Breast epithelium (tissue), 4 donors: ENCODE data around the gene SLCO4C1. TPM values are rescaled to one million over a fixed set of nuclear protein-coding genes. Genes with fewer than 3 reads are reported as not detected.

ENCODE experiments used
- DNase-seq, 2 donors: peaks; one replicate each; pipeline ENCODE4 v3.0.0-alpha.2; 2019; ENCODE audit warnings: low spot score in 2 of 2
- H3K27ac ChIP-seq, 2 donors: fragments of 200-600 bp; sonication (generic) in 1 of 2; one replicate each; pipeline ENCODE4 v1.5.1; 2016 to 2019; ENCODE audit warnings: mild to moderate bottlenecking in 1 of 2
- H3K27me3 ChIP-seq, 2 donors: fragments of 200-600 bp; sonication (generic) in 1 of 2; one replicate each; pipeline versions ENCODE4 v1.5.1 to v1.6.0; 2017 to 2019; ENCODE audit warnings: control low read depth in 1 of 2, mild to moderate bottlenecking in 1 of 2
- H3K36me3 ChIP-seq: fragments of 200-600 bp; one replicate; pipeline ENCODE4 v1.5.1; 2019
- H3K4me1 ChIP-seq, 2 donors: fragments of 200-600 bp; sonication (generic); one replicate each; pipeline ENCODE4 v1.5.1; 2016 to 2019; ENCODE audit warnings: control low read depth in 1 of 2
- H3K4me3 ChIP-seq, 3 donors: fragments of 200-600 bp; sonication (generic); 1 replicate in 2 of 3; 2 replicates in 1 of 3; pipeline ENCODE4 v1.5.1; 2016 to 2019; ENCODE audit warnings: mild to moderate bottlenecking in 3 of 3, moderate library complexity in 2 of 3
- H3K9me3 ChIP-seq, 2 donors: fragments of 200-600 bp; sonication (generic) in 1 of 2; one replicate each; pipeline ENCODE4 v1.5.1; 2016 to 2019; ENCODE audit warnings: control low read depth in 1 of 2
- CTCF ChIP-seq, 3 donors: fragments of 450-650 bp; IDR thresholded peaks; one replicate each; pipeline ENCODE4 v1.5.1; 2016 to 2017; ENCODE audit warnings: antibody characterized with exemption in 3 of 3, mild to moderate bottlenecking in 3 of 3, moderate library complexity in 3 of 3
- POLR2A ChIP-seq: fragments of 450-650 bp; IDR thresholded peaks from one replicate; pipeline ENCODE4 v1.6.1; 2016; ENCODE audit warnings: antibody characterized with exemption, mild to moderate bottlenecking, moderate library complexity
- POLR2AphosphoS5 ChIP-seq, 3 donors: sonication (generic); formaldehyde crosslinking; IDR thresholded peaks; one replicate each; pipeline ENCODE4 v1.6.1; 2017; ENCODE audit warnings: antibody characterized with exemption in 3 of 3
- intact Hi-C: fragments of 100-400 bp; cut with DNase I; formaldehyde crosslinking; loops from one replicate; pipeline ENCODE4 v1.15.1; 2023; ENCODE audit warnings: low total_unique reads
- total RNA-seq, 3 donors: library from RNA; depleted of rRNA; stranded (reverse); fragments of >200 nt; gene quantifications; one replicate each; pipeline ENCODE4 v1.1.0, GENCODE V29; 2016

Gene SLCO4C1
- total RNA-seq, 3 donors from 2014 or later, result 0.66 to 0.73 TPM; not detected in 1

DNA sequence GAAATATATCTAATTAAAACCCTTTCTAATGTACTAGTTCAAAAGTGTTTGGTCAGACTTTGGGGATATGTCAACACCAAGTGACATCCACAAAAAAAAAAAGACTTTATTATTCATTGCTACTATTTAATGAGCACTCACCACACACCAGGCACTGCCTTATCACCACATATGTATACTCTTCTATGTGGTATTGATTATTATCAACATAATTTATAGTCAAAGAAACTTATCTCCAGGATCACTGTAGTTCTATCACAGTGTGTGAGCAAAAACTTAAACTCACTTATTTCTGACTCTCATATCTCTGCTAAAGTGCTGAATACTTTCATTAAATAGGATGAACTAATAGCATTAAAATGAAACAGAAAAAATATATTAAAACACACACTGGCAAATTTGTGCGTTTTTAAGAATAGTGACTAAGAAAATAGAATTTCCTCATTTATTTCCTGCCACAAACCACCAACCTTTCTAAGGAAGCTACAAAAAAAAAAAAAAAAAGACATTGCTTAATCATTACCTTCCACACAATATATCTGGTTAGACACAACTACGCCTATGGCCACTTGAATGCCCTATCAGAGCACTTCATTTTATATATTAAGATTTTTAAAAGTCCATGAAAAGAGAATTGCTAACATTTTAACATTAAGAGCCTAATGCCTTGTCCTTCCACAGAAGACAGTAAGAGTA, 12.8 kb downstream of the SLCO4C1 start:
- TF ChIP-seq CTCF (IDR thresholded peaks at IDR 0.05), result no peak
- no peak for TF ChIP-seq POLR2AphosphoS5 (IDR thresholded peaks at IDR 0.05)
- no peak for TF ChIP-seq POLR2A
- Histone ChIP-seq H3K4me3 (no peak overlapping the region), H3K36me3 (no peaks in the 10 kb centered on the region), H3K4me1 (no peaks in the 10 kb centered on the region), H3K9me3 (no peaks in the 10 kb centered on the region), H3K27ac (no peak overlapping the region), H3K27me3 (no peaks in the 10 kb centered on the region)
- intact Hi-C loops, result no loop called here
- no peak for DNase-seq

- H3K27ac ChIP-seq, result no peak overlapping the region
- intact Hi-C loops, result no loop called here
- no peak overlapping the region for H3K4me3 ChIP-seq
- no peak for DNase-seq
- H3K36me3 ChIP-seq, result no peaks in the 10 kb centered on the region
- H3K4me1 ChIP-seq, result no peaks in the 10 kb centered on the region
- no peaks in the 10 kb centered on the region for H3K27me3 ChIP-seq
- no peak for TF ChIP-seq POLR2AphosphoS5 (IDR thresholded peaks at IDR 0.05)
- no peak for TF ChIP-seq POLR2A
- no peak for TF ChIP-seq CTCF (IDR thresholded peaks at IDR 0.05)
- no peaks in the 10 kb centered on the region for H3K9me3 ChIP-seq
Observed at GRCh38 chr5:102279711-102280110, 16.4 kb downstream of the SLCO4C1 start.

DNA sequence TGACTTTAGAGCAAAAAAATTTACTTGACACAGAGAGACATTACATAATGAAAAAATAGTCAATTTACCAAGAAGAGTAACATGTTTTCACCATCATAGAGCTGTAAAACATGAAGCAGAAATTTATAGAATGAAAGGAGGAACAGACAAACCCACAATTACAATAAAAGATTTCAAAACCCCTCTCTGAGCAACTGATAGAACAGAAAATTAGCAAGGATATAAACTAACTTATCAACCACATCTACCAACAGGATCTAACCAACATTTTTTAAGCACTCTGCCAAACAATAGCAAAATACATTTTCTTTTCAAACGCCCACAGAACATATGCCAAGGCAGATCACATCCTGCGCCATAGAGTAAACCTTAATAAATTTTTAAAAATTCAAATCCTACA, 17.9 kb downstream of the SLCO4C1 start:
- intact Hi-C loops, result no loop called here
- DNase-seq, result no peak
- Histone ChIP-seq H3K4me3 (no peak overlapping the region), H3K4me1 (no peaks in the 10 kb centered on the region), H3K36me3 (no peaks in the 10 kb centered on the region), H3K27me3 (no peaks in the 10 kb centered on the region), H3K9me3 (no peaks in the 10 kb centered on the region), H3K27ac (no peak overlapping the region)
- TF ChIP-seq POLR2A, result no peak

DNA sequence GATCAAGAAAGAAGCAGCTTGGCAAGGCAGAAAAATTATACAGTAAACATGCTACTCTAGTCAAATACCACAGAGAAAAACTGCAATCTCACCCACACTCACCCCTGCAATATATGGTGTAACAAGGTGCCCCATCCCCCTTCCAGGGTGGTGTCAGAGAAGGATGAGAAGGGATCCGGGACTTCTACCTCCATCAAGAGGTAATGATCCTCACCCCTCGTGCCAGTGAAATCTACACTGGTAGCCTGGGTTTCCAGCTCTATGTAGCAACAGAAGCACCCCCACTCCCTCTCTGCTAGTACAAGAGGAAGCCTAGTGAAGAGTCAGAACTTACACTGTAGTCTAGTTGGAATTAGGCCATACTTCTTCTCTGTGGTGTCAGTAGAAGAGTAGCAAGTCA, 18.9 kb downstream of the SLCO4C1 start:
- DNase-seq, result no peak
- Histone ChIP-seq H3K36me3 (no peaks in the 10 kb centered on the region), H3K4me3 (no peak overlapping the region), H3K27me3 (no peaks in the 10 kb centered on the region), H3K4me1 (no peaks in the 10 kb centered on the region), H3K27ac (no peak overlapping the region), H3K9me3 (no peaks in the 10 kb centered on the region)
- TF ChIP-seq POLR2A, result no peak
- intact Hi-C loops, result no loop called here

DNA sequence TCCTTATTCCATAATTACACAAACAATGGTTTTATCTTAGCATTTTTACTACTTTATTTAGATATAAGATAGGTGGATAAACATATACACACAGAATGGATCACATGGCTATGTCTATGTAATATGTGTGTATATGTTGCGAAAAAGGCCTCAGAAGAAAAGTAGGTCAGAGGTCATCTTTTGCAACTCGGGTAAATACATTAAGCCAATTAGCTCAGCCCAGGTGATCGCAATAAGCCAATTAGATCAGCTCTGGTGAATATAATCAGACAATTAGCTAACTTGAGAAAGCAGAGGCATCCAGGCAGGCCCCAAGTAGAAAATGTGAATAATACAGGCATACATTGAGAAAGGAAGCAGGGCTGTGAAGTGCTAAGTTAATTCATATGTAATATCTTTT, 24.3 kb downstream of the SLCO4C1 start:
- DNase-seq, result no peak
- no peak for TF ChIP-seq CTCF (IDR thresholded peaks at IDR 0.05)
- no peak for TF ChIP-seq POLR2AphosphoS5 (IDR thresholded peaks at IDR 0.05)
- TF ChIP-seq POLR2A, result no peak
- no peak overlapping the region for H3K4me3 ChIP-seq
- H3K27me3 ChIP-seq, result no peaks in the 10 kb centered on the region
- no peaks in the 10 kb centered on the region for H3K4me1 ChIP-seq
- H3K36me3 ChIP-seq, result no peaks in the 10 kb centered on the region
- intact Hi-C loops, result no loop called here
- H3K27ac ChIP-seq, result no peak overlapping the region
- peaks cover 2 to 12% of the 10 kb centered on the region in 2 donors for H3K9me3 ChIP-seq

DNA sequence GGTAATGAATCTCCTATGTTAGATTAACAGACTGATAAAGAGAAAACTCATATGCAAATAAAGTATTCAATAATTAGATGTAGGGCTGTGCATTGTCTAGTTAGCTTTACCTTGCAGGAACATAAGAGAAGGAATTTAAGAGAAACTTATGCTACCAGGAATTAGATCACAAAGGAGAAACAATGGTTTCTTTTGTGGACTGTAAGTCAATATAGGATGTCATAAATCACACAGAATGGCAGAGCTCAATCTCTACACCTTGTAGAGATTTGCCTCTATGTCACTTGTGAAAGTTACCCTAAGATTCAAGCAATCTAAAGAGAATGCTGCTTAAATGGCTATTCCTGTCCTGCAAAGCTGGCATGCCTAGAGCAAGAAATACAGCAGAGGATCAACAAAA, 26.0 kb downstream of the SLCO4C1 start:
- Histone ChIP-seq H3K36me3 (no peaks in the 10 kb centered on the region), H3K4me3 (no peak overlapping the region), H3K27me3 (no peaks in the 10 kb centered on the region), H3K27ac (no peak overlapping the region), H3K9me3 (peaks cover 2 to 12% of the 10 kb centered on the region in 2 donors), H3K4me1 (no peaks in the 10 kb centered on the region)
- DNase-seq, result no peak
- TF ChIP-seq POLR2AphosphoS5 (IDR thresholded peaks at IDR 0.05) (no peak), CTCF (IDR thresholded peaks at IDR 0.05) (no peak), POLR2A (no peak)
- intact Hi-C loops, result no loop called here
